Vagina (tissue), 2 donors: Measurements from ENCODE around the gene SF3B6.

ENCODE experiments used
- POLR2A ChIP-seq, 2 donors: fragments of 450-650 bp; IDR thresholded peaks; one replicate each; pipeline ENCODE4 v1.6.1; 2017; ENCODE audit warnings: antibody characterized with exemption in 2 of 2, mild to moderate bottlenecking in 2 of 2, moderate library complexity in 2 of 2
- TF ChIP-seq, protein P1 (sequence below), 3 experiments: fragments of 450-650 bp in 2 of 3; fragments of 200-600 bp in 1 of 3; sonication (generic) in 1 of 3; IDR thresholded peaks; one replicate each; pipeline ENCODE4 v1.5.1; 2017 to 2019; ENCODE audit warnings: antibody characterized with exemption in 3 of 3, mild to moderate bottlenecking in 2 of 3, moderate library complexity in 2 of 3

- TF ChIP-seq, protein P1, sequence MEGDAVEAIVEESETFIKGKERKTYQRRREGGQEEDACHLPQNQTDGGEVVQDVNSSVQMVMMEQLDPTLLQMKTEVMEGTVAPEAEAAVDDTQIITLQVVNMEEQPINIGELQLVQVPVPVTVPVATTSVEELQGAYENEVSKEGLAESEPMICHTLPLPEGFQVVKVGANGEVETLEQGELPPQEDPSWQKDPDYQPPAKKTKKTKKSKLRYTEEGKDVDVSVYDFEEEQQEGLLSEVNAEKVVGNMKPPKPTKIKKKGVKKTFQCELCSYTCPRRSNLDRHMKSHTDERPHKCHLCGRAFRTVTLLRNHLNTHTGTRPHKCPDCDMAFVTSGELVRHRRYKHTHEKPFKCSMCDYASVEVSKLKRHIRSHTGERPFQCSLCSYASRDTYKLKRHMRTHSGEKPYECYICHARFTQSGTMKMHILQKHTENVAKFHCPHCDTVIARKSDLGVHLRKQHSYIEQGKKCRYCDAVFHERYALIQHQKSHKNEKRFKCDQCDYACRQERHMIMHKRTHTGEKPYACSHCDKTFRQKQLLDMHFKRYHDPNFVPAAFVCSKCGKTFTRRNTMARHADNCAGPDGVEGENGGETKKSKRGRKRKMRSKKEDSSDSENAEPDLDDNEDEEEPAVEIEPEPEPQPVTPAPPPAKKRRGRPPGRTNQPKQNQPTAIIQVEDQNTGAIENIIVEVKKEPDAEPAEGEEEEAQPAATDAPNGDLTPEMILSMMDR (IDR thresholded peaks at IDR 0.05): no peak
- TF ChIP-seq POLR2A (IDR thresholded peaks at IDR 0.05): no peak
Observed at GRCh38 chr2:24046599-24046929, 29.6 kb downstream of the SF3B6 start.
